HG03175 (cell line): Measurements from ENCODE around the gene PPFIA2.
A peak's percentile ranks its signal among the peaks of the same experiment; 100 is the strongest.

ENCODE experiments used
- ATAC-seq: cut with Tn5 transposase; IDR thresholded peaks from one replicate; pipeline ENCODE4 v1.9.1; 2021; ENCODE audit warnings: mild to moderate bottlenecking, moderate library complexity; ENCODE audit not compliant: unreplicated experiment

Gene PPFIA2

DNA sequence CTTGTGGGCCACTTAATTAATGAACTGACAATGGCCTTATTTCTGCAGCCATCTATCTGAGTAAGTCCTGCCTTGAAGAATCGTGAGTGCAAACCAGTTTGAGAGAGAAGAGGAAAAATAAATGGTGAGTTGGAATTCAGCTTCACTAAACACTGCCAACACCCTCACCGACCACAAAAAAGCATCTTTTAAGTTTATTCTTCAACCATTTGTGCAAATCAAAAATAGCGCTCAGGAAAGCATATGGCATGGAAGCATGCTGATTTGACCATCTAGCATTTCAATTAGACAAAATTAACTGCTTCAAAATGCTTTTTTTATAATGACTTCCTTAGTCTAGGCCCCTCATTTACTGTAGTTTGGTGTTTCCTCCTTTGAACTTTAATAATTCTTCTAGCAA, 294.0 kb downstream of the PPFIA2 start:
- ATAC-seq, result no peak

DNA sequence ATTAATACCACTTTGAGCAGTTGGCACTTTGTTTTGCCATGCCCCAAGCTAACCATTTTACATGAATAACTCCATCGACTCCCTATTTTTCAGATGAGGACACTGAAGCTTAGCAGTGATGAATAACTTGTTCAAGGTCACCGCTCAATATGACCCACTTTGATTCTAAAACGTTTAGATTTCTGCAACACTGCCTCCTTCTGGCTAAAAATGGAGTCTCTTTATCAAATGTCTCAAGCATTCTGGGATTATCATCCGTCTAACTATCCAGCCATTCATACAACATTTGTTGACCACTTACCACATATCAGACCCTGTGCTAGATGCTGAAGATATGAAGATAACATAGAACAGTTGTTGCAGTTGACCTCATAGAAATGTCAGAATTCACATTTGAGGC, 298.0 kb downstream of the PPFIA2 start:
- no peak for ATAC-seq

DNA sequence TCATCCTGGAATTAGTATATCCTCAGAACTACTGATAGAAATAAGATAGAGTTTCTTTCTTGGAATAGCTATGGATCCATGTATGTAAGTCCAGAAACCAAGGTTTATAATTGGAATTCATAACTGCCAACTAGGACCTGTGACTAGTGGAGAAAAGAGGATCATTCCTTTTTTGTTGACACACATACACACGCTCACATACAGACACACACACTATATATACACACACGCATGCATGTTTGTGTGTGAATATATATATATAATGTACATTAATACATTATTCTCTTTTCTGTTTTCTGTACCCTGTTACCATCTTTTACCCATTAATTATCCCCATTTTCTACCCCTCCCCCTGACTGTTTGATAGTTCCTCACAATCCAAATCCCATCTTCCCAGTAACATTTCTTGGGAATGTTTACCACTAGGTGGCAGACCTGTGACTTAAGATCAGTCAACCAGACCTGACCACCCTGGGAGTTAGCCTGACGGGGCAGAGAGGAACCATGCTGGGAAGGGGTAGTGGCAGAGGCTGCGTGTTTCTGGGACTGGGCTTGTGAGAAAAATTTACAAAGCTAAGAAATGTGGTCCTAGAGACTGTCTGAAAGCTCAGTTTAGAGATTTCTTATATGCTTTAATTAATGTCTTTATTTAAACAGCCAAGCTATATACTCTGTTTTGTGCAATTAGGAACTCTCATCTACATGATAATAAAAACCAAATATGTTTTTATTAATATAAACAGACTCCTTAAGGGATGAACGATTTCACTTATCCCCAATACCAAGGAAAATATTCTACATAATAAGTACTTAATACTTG, 308.0 kb downstream of the PPFIA2 start:
- peak; percentile 64 for ATAC-seq

DNA sequence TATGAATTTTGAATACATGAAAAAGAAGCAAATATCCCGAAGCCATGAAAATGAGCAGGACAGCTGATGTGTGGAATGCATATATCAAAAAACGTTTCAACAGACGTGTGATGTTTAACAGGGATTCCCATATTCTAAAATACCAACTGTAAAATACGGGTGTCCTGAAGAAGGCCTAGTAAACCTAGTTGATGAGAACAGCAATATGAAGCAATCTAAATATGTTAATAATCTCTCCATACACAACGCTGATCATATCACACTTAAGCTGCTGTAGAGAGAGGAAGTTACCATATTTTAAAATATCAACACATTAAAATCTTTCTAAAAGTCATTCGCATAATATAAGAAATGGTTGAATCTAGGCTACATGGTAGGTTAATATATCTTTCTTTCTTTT, 317.5 kb downstream of the PPFIA2 start:
- no peak for ATAC-seq

DNA sequence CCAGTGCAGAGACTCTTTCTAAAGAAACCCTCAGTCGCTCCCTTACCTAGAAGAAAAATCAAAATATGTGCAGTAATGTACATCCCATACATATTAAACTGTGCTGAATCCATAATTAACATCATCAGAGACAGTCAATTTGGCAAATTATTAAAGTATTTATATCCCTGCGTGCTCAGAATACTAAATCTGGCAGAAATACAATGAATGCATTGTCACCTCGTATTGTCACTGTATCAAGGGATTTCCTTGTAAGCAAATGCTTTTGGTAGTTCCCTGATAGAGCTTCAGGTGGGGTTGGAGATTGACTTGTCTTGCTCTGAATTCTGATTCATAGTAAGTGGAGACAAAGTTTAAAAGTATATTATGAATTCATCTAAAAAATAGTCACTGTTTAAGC, 319.1 kb downstream of the PPFIA2 start:
- ATAC-seq, result no peak

DNA sequence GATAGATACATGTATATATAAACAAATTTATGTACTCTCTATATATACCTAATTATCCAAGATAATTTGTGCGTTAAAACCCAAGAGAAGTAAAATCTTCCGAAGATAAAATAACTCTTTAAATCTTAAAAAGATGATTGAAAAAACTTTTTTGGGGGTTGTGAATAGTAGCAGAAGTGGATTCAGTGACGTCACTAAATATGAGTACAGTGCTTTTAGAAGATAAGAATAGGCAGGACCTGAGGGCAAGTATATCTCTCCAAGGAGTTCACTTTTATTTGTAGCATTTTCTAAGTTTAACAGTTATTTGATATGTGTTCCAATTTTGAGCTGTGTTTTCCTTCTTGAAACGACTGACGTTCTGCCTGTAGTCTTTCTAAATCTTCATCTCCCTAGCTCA, 319.8 kb downstream of the PPFIA2 start:
- ATAC-seq, result no peak

DNA sequence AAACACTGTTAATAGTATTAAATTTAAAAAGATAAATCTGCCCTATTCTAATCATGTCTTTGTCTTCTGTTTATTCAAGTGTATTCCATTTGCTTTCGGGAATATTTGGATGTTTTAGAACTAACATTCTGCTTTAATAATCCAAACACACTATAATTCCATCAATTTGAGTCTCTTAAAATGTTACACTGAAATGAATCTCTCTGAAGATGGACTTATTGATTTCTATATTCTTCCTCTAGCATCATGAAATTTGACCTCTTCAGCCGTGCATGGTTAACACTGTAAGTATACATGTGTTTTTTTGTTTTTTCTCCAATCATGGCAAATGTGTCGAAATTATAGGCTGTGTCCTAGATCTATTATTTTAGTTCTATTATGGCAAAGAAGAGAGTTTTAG, 342.1 kb downstream of the PPFIA2 start:
- ATAC-seq, result no peak

DNA sequence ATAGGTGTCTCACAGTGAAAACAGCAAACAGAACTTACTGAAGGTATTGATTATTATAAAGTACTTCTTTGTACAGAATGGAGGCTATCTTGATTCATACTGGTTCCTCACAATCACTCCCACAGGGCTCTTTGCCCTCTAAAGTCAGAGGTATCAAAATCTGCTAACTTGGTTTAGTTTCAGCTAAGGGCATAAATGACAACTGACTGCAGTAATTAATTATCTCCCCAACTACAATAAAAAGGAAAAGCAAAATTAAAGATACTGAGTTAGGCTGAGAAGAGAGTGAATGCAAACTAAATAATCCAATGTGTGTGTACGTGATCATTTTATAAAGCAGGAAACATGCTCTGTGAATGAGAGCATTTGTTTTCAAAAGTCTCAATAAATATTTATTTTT, 342.6 kb downstream of the PPFIA2 start:
- ATAC-seq, result no peak

DNA sequence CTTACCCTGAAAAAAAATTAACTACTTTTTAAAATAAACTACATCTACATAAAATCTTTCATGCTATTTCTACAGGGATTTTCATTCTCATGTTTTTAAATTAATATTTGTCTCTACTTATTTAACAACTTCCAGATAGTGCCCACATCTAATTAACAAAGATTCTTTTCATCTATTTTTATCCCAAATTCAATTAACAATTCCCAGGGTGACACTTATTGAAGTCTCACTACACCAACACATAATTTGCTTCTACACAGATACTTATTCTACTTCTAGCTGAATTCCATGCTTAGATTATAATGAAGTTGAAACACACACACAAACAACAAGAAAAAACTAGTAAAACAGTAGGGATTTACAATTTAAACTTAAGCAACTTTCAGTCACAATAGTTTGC, 344.7 kb downstream of the PPFIA2 start:
- no peak for ATAC-seq

DNA sequence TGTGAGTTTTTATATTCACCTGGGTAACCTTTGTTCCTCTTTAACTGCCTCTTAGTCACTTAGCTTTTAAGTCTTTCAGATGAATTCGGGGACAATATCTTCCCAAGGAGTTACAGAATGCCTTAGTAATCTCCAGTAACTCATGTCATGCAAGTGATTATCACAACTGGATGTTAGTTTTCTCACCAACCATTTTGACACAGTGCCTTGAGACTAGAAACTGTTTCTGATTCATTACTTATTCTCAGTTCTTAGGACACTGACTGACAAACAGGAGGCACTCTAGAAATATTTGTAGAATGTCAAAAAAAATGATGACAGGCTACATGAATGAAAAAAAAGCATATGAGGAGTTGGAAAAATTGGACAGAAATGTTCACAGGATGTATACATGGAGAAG, 346.2 kb downstream of the PPFIA2 start:
- no peak for ATAC-seq

DNA sequence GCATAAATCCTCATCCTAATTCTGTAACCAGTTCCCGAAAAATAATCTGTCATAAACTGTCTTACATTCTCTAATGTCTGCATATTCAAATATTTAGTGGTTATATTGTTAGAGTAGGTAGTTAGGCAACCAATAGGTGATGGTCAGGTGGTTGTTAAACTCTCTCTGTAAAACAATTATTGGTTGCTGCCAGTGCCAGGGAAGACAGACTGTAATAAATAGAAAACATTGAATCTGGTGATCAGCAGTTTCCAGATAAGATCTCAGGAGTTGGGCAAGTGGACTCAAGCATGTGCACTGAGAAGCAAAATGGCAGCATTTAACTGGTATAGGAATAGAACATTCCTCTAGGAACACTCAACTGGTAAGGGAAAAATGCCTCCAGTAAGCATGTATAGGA, 355.8 kb downstream of the PPFIA2 start:
- ATAC-seq, result no peak

DNA sequence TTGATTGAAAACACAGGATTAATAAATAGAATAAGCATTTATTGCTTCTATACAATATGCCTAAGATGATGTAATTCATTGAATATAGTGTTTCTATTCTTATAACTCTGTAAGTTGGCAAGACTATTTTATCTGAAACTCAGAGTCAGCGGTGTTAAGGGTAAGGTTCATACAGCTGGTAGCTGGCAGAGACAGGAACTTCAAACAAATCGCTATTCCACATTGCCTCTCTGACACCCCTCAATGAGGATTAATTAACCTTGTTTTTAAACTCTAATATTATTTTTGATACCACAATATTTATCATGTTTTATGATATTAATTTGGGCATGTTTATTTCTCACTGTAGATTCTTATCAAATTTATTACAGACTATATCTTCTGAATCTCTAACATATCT, 357.9 kb downstream of the PPFIA2 start:
- ATAC-seq, result no peak

DNA sequence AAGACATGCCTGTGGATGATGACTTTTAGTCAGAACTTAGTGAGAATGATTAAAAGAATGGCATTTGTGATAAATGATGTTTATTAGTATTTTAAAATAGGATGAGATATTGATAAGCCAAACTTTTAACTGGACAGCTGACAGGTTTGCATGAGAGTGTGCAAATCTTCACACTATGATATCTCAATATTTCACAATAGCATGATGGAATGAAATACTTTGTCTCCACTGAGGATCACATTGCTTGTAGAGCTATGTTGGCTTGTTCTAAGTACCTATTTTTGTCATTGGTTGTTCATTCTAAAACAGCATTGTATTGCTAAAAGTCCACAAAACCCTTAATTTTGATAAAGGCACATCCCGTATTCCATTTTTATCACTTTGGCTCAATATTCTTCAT, 359.1 kb downstream of the PPFIA2 start:
- no peak for ATAC-seq

DNA sequence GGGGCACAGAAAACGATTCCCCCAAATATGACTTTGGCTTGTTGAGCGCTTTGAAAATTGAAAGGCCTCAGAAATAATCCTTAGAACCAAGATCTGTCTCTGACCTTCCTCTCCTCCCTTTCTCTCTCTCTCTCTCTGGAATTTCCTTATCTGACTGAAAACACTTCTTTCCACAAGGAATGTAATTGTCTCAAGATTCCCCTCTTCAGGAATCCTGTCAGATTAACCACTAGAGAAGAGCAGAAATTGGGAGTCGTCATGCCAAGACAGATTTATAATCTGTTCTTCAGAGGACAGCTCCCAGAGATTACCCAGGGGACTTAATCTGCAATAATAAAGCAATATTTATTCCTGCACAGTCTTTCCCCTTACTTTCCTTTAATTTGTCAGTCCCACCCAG, 363.7 kb downstream of the PPFIA2 start:
- no peak for ATAC-seq

DNA sequence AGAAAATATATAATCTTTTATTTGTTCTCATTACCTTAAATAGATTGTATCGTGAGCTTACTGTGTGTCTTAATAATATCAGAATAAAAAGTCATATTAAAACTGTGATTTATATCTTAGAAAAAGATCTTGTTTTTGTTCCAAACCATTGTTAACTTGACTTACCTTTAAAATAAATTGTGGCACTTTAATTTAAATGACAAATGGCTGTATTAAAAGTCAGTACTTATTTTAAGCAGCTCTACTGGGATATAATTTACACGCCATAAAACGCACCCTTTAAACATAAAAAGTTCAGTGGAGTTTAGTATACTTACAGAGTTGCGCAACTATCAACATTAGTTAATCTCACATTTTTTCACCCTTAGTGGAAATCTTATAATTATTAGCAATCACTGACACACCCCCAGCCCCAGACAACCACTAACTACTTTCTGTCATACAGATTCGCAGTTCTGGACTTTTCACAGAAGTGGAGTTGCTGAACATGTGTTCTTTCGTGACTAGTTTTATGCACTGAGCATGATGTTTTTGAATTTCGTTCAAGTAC, 369.5 kb downstream of the PPFIA2 start:
- ATAC-seq, result no peak

DNA sequence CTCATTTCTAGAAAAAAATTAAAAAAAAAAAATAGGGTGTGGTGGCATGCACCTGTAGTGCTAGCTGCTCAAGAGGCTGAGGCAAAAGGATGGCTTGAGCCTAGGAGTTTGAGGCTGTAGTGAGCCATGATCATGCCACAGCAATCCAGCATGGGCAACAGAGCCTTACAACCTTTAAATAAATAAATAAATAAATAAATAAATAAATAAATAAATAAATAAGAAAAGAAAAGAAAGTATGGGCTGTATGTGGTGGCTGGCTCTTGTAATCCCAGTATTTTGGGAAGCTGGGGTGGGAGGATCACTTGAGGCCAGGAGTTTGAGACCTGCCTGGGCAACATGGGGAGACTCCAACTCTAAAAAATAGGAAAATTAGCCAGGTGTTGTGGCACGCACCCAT, 373.0 kb downstream of the PPFIA2 start:
- no peak for ATAC-seq

DNA sequence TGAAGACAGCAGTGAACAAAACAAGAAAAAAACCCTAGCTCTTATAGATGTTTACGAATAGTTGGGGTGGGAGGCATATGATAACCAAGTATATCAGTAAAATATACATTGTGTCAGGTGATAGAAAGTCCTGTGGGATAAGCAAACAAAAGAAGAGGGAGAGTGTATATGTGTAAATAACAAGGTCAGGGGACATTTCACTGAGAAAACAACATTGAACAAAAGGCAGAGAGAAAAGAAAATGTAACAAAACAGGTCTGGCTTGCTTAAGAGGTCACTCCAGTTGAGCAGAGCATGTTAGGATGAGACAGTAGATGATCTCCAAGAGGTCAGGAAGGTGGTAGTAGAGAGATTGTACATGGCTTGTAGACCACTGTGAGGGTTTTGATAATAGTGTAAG, 377.2 kb downstream of the PPFIA2 start:
- no peak for ATAC-seq

DNA sequence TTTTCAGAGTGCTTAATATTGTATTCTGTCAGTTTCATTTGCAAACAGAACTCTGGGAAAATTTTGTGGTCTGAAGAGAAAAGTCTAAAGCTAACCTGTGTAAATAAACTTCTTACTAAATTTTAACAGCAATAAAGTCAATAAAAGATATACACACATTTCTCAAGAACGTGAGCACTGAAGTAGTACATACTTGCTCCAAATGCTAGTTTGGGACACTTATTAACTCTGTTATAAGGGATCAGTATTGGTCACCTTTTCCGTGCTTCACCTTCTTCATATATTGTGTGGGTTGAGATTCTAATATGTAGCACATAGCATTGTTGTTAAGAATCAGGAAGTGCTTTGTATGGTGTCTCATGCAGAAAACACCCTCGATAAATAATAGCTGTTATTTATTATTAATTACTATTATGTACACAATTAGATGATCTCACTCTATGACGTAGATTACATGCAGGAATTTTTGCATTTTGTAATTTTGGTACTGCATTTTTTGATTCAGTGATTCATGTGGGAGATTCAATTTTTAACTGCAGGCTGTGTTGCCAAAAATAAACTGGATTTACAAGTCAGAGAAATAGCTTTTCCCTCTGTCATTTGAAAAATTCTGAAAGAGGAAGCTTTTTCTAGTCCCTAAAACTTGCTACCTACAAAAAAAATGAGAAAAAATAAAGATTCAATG, 380.4 kb downstream of the PPFIA2 start:
- ATAC-seq, result no peak

DNA sequence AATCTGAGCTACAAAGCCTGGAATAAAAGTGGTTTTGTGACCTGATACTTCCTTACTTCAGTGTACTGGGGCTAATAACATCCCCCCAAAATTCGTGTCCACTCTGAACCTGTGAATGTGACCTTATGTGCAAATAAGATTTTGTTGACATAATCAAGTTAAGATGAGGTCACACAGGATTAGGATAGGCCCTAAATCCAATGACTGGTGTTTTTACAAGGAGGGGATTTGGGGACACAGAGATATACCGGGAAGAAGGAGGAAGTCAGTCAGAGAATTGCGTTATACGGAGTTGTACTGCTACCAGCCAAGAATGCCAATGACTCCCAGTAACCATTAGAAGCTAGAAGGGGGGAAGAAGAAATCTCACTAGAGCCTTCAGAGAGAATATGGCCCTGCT, 381.4 kb downstream of the PPFIA2 start:
- ATAC-seq, result no peak

DNA sequence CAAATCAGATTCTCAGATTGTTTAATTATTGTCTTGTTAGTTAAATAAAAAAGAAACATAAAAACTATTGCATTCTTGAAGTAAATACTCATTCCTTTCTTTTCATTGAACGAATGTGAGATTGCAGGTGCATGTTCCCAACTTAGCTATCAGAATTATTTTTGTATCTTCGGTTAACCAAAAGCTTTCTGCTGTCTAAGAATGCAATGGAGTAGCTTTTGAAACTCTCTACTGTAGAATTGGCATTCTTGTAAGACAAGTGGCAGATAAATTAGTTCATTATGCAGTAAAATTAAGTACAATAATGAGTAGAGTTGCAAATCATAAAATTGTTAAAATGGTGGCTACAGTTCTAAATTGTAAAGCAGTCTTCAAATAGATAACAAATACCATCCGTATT, 383.2 kb downstream of the PPFIA2 start:
- ATAC-seq, result no peak

DNA sequence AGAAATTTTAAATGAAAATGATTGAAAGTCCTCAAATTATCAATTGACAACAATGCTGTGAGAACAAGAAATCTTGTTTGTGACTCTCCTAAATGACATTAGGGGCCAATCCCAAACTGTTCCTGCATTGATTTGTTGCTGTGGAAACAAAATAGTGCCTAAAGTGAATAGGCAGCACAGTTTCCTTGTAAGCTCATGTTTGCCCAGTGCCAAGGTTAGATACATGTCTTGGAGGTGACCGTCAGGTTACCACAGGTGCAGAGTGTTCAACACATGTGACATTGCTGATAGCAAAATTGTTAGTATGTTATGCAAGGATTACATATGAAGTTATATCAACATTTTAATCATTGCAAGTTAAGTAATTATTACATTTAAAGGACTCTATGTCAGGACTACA, 388.7 kb downstream of the PPFIA2 start:
- no peak for ATAC-seq

DNA sequence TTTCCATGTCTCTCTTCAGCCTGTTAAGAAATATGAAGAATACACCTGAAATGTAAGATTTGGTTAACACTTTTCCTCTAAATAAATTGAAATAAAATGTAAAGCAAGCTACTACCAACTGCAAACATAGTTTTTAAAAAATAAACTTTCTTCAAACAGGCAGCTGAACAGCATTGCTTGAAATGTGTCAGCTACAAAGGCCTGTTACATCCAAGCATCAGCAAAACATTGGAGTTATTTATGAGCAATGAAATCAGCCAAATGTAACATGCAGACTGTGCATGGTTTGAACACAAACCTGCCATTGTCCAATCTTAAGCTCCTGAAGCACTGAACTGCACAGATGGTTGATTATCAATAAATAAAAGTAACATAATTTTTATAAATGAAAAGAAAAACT, 390.0 kb downstream of the PPFIA2 start:
- ATAC-seq, result no peak
